Measurements from ENCODE around the gene CASK. TPM values are rescaled to one million over a fixed set of nuclear protein-coding genes. Genes with fewer than 3 reads are reported as not detected.
"Not testable (repeated sequence)": the region's sequence is repeated elsewhere in the genome, so short reads cannot be mapped to it uniquely, and the experiment has no call there.

Gene CASK
- total and polyA plus RNA-seq, 7 donors: 9.5 to 37.1 (median 18.4) TPM

GRCh38 chrX:41516999-41517765 lies 406.2 kb downstream of the CASK start:
- no peak for TF ChIP-seq CTCF (IDR thresholded peaks at IDR 0.05)
- no peak for TF ChIP-seq POLR2AphosphoS5 (IDR thresholded peaks at IDR 0.05)
- no peak for TF ChIP-seq POLR2A (IDR thresholded peaks at IDR 0.05)
- no peak for TF ChIP-seq EP300 (IDR thresholded peaks at IDR 0.05)
- no peak overlapping the region for H3K4me3 ChIP-seq

GRCh38 chrX:41516456-41516855 lies 406.9 kb downstream of the CASK start:
- Histone ChIP-seq H3K27ac (no peak overlapping the region), H3K9me3 (no peaks in the 10 kb centered on the region), H3K27me3 (no peaks in the 10 kb centered on the region), H3K36me3 (no peaks in the 10 kb centered on the region), H3K4me3 (no peak overlapping the region), H3K4me1 (no peaks in the 10 kb centered on the region)
- no peak for TF ChIP-seq CTCF (IDR thresholded peaks at IDR 0.05)
- TF ChIP-seq POLR2AphosphoS5 (IDR thresholded peaks at IDR 0.05): no peak
- TF ChIP-seq EP300 (IDR thresholded peaks at IDR 0.05): no peak
- TF ChIP-seq POLR2A (IDR thresholded peaks at IDR 0.05): no peak
- WGBS, 2 donors: 86 to 88% methylated on average over 5 of the region's 5 CpGs
- intact Hi-C loops (cut with DNase I): no loop called here
- DNase-seq: no peak

More at GRCh38 chrX:41516999-41517765, 406.2 kb downstream of the CASK start:
- WGBS, 2 donors: 74 to 84% methylated on average over 4 of the region's 4 CpGs
- DNase-seq: no peak
- no peaks in the 10 kb centered on the region for H3K27me3 ChIP-seq
- no peaks in the 10 kb centered on the region for H3K9me3 ChIP-seq
- no peak overlapping the region for H3K27ac ChIP-seq
- H3K36me3 ChIP-seq: no peaks in the 10 kb centered on the region
- no peaks in the 10 kb centered on the region for H3K4me1 ChIP-seq
- intact Hi-C loops (cut with DNase I): no loop called here

- Histone ChIP-seq H3K9me3 (no peaks in the 10 kb centered on the region), H3K36me3 (no peaks in the 10 kb centered on the region), H3K27ac (no peak overlapping the region), H3K4me3 (no peak overlapping the region), H3K27me3 (no peaks in the 10 kb centered on the region), H3K4me1 (no peaks in the 10 kb centered on the region)
- TF ChIP-seq POLR2AphosphoS5 (IDR thresholded peaks at IDR 0.05) (no peak), POLR2A (IDR thresholded peaks at IDR 0.05) (no peak), CTCF (IDR thresholded peaks at IDR 0.05) (no peak), EP300 (IDR thresholded peaks at IDR 0.05) (no peak)
- no peak for DNase-seq
- WGBS, 2 donors: 93% methylated on average over 12 of the region's 12 CpGs
- intact Hi-C loops (cut with DNase I): no loop called here
These were observed 408.0 kb downstream of the CASK start for GRCh38 chrX:41515376-41515775.

GRCh38 chrX:41514179-41514578 lies 409.2 kb downstream of the CASK start:
- no peak for DNase-seq
- Histone ChIP-seq H3K4me3 (no peak overlapping the region), H3K4me1 (no peaks in the 10 kb centered on the region), H3K9me3 (no peaks in the 10 kb centered on the region), H3K36me3 (no peaks in the 10 kb centered on the region), H3K27ac (no peak overlapping the region), H3K27me3 (no peaks in the 10 kb centered on the region)
- 83 to 85% methylated on average over 9 of the region's 9 CpGs for WGBS, 2 donors
- intact Hi-C loops (cut with DNase I): no loop called here
- TF ChIP-seq POLR2AphosphoS5 (IDR thresholded peaks at IDR 0.05): no peak
- no peak for TF ChIP-seq EP300 (IDR thresholded peaks at IDR 0.05)
- no peak for TF ChIP-seq POLR2A (IDR thresholded peaks at IDR 0.05)
- no peak for TF ChIP-seq CTCF (IDR thresholded peaks at IDR 0.05)

- intact Hi-C loops (cut with DNase I); H3K4me1 ChIP-seq: not testable (repeated sequence)
- 90 to 94% methylated on average over 7 of the region's 7 CpGs for WGBS, 2 donors
These were observed 410.5 kb downstream of the CASK start for GRCh38 chrX:41512853-41513252.

More at GRCh38 chrX:41512853-41513252, 410.5 kb downstream of the CASK start:
- not testable (repeated sequence) for H3K4me3 ChIP-seq, DNase-seq, H3K36me3 ChIP-seq, H3K9me3 ChIP-seq, H3K27ac ChIP-seq, H3K27me3 ChIP-seq

Measured in sigmoid colon (tissue), 7 donors.